Measurements from ENCODE around the gene PCCA. TPM values are rescaled to one million over a fixed set of nuclear protein-coding genes. Genes with fewer than 3 reads are reported as not detected.

PCCA gene
- total and polyA plus RNA-seq, 2 experiments from 2014 or later, result 41.9 to 46.6 TPM

DNA sequence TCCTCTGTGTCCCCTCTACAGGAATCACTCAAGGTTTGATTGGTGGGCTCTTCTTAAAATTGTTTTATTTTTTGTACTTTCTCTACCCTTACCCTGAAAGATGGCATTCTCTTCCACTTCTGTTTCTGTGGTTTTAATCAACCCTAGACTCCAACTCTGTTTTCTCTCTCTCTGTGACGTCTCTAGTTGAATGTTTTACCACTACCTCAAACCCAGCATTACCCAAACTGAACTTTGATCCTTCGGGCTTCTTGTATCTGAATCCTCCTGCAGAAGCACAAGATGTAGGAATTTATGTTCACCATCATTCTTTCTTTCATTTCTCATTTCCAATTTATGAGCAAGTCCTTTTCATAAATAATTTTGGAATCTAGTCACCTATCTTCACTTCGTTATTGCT is 39.9 kb downstream of the PCCA start:
- 0 out of 2 replicates have a peak, but pooled peaks cover 10% of the 10 kb centered on the region for H3K79me2 ChIP-seq (replicated peaks; ENCODE audit: insufficient read depth)
- TF ChIP-seq STAT1 (IDR thresholded peaks at IDR 0.05; ENCODE audit: unreplicated experiment), result no peak
- TF ChIP-seq EZH2phosphoT487 (IDR thresholded peaks at IDR 0.05; ENCODE audit: unreplicated experiment), result no peak
- no peak for TF ChIP-seq JUNB (IDR thresholded peaks at IDR 0.05; ENCODE audit: unreplicated experiment)
- TF ChIP-seq EZH2 (IDR thresholded peaks at IDR 0.05; ENCODE audit: low read depth, unreplicated experiment), result no peak
- TF ChIP-seq, protein P1, sequence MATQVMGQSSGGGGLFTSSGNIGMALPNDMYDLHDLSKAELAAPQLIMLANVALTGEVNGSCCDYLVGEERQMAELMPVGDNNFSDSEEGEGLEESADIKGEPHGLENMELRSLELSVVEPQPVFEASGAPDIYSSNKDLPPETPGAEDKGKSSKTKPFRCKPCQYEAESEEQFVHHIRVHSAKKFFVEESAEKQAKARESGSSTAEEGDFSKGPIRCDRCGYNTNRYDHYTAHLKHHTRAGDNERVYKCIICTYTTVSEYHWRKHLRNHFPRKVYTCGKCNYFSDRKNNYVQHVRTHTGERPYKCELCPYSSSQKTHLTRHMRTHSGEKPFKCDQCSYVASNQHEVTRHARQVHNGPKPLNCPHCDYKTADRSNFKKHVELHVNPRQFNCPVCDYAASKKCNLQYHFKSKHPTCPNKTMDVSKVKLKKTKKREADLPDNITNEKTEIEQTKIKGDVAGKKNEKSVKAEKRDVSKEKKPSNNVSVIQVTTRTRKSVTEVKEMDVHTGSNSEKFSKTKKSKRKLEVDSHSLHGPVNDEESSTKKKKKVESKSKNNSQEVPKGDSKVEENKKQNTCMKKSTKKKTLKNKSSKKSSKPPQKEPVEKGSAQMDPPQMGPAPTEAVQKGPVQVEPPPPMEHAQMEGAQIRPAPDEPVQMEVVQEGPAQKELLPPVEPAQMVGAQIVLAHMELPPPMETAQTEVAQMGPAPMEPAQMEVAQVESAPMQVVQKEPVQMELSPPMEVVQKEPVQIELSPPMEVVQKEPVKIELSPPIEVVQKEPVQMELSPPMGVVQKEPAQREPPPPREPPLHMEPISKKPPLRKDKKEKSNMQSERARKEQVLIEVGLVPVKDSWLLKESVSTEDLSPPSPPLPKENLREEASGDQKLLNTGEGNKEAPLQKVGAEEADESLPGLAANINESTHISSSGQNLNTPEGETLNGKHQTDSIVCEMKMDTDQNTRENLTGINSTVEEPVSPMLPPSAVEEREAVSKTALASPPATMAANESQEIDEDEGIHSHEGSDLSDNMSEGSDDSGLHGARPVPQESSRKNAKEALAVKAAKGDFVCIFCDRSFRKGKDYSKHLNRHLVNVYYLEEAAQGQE (IDR thresholded peaks at IDR 0.05; ENCODE audit: unreplicated experiment), result no peak
- TF ChIP-seq, protein P2, sequence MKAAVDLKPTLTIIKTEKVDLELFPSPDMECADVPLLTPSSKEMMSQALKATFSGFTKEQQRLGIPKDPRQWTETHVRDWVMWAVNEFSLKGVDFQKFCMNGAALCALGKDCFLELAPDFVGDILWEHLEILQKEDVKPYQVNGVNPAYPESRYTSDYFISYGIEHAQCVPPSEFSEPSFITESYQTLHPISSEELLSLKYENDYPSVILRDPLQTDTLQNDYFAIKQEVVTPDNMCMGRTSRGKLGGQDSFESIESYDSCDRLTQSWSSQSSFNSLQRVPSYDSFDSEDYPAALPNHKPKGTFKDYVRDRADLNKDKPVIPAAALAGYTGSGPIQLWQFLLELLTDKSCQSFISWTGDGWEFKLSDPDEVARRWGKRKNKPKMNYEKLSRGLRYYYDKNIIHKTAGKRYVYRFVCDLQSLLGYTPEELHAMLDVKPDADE (IDR thresholded peaks at IDR 0.05), result no peak
- TF ChIP-seq CREB1 (CRISPR knock-in tag; IDR thresholded peaks at IDR 0.05; ENCODE audit: low read depth), result no peak
- TF ChIP-seq, protein P3, sequence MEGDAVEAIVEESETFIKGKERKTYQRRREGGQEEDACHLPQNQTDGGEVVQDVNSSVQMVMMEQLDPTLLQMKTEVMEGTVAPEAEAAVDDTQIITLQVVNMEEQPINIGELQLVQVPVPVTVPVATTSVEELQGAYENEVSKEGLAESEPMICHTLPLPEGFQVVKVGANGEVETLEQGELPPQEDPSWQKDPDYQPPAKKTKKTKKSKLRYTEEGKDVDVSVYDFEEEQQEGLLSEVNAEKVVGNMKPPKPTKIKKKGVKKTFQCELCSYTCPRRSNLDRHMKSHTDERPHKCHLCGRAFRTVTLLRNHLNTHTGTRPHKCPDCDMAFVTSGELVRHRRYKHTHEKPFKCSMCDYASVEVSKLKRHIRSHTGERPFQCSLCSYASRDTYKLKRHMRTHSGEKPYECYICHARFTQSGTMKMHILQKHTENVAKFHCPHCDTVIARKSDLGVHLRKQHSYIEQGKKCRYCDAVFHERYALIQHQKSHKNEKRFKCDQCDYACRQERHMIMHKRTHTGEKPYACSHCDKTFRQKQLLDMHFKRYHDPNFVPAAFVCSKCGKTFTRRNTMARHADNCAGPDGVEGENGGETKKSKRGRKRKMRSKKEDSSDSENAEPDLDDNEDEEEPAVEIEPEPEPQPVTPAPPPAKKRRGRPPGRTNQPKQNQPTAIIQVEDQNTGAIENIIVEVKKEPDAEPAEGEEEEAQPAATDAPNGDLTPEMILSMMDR (conservative IDR thresholded peaks at IDR 0.05; ENCODE audit: low read depth in 2 of 2), result no peak
- TF ChIP-seq, protein P4, sequence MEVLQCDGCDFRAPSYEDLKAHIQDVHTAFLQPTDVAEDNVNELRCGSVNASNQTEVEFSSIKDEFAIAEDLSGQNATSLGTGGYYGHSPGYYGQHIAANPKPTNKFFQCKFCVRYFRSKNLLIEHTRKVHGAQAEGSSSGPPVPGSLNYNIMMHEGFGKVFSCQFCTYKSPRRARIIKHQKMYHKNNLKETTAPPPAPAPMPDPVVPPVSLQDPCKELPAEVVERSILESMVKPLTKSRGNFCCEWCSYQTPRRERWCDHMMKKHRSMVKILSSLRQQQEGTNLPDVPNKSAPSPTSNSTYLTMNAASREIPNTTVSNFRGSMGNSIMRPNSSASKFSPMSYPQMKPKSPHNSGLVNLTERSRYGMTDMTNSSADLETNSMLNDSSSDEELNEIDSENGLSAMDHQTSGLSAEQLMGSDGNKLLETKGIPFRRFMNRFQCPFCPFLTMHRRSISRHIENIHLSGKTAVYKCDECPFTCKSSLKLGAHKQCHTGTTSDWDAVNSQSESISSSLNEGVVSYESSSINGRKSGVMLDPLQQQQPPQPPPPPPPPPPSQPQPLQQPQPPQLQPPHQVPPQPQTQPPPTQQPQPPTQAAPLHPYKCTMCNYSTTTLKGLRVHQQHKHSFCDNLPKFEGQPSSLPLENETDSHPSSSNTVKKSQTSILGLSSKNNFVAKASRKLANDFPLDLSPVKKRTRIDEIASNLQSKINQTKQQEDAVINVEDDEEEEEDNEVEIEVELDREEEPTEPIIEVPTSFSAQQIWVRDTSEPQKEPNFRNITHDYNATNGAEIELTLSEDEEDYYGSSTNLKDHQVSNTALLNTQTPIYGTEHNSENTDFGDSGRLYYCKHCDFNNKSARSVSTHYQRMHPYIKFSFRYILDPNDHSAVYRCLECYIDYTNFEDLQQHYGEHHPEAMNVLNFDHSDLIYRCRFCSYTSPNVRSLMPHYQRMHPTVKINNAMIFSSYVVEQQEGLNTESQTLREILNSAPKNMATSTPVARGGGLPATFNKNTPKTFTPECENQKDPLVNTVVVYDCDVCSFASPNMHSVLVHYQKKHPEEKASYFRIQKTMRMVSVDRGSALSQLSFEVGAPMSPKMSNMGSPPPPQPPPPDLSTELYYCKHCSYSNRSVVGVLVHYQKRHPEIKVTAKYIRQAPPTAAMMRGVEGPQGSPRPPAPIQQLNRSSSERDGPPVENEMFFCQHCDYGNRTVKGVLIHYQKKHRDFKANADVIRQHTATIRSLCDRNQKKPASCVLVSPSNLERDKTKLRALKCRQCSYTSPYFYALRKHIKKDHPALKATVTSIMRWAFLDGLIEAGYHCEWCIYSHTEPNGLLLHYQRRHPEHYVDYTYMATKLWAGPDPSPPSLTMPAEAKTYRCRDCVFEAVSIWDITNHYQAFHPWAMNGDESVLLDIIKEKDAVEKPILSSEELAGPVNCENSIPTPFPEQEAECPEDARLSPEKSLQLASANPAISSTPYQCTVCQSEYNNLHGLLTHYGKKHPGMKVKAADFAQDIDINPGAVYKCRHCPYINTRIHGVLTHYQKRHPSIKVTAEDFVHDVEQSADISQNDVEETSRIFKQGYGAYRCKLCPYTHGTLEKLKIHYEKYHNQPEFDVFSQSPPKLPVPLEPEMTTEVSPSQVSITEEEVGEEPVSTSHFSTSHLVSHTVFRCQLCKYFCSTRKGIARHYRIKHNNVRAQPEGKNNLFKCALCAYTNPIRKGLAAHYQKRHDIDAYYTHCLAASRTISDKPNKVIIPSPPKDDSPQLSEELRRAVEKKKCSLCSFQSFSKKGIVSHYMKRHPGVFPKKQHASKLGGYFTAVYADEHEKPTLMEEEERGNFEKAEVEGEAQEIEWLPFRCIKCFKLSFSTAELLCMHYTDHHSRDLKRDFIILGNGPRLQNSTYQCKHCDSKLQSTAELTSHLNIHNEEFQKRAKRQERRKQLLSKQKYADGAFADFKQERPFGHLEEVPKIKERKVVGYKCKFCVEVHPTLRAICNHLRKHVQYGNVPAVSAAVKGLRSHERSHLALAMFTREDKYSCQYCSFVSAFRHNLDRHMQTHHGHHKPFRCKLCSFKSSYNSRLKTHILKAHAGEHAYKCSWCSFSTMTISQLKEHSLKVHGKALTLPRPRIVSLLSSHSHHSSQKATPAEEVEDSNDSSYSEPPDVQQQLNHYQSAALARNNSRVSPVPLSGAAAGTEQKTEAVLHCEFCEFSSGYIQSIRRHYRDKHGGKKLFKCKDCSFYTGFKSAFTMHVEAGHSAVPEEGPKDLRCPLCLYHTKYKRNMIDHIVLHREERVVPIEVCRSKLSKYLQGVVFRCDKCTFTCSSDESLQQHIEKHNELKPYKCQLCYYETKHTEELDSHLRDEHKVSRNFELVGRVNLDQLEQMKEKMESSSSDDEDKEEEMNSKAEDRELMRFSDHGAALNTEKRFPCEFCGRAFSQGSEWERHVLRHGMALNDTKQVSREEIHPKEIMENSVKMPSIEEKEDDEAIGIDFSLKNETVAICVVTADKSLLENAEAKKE (CRISPR knock-in tag; IDR thresholded peaks at IDR 0.05), result no peak
- no peak for TF ChIP-seq POLR2AphosphoS5 (IDR thresholded peaks at IDR 0.05; ENCODE audit: low read depth)
- no peak for TF ChIP-seq ZNF331 (CRISPR knock-in tag; IDR thresholded peaks at IDR 0.05; ENCODE audit: low read depth)
- TF ChIP-seq NANOG (IDR thresholded peaks at IDR 0.05; ENCODE audit: borderline replicate concordance), result no peak
- no peak for TF ChIP-seq ZNF114 (CRISPR knock-in tag; IDR thresholded peaks at IDR 0.05)
- 0 out of 2 replicates have a peak, but pooled peaks cover under 1% of the 10 kb centered on the region for H4K20me1 ChIP-seq (replicated peaks; ENCODE audit: insufficient read depth)
- H3K27ac Mint-ChIP-seq, result no peak overlapping the region
- no peaks in the 10 kb centered on the region for H3K27me3 Mint-ChIP-seq (ENCODE audit: insufficient read depth, low read depth, poor library complexity)
- no peaks in the 10 kb centered on the region for H3K36me3 ChIP-seq (ENCODE audit: insufficient read depth)
- H3K27me3 ChIP-seq (ENCODE audit: insufficient read depth), result no peaks in the 10 kb centered on the region
- no peak overlapping the region for H3K4me3 ChIP-seq
- peaks cover 33% of the 10 kb centered on the region for H3K4me1 ChIP-seq (ENCODE audit: insufficient read depth)
- peak overlapping the region; percentile 75 for H3K27ac ChIP-seq (ENCODE audit: low read depth)
- no peaks in the 10 kb centered on the region for H3K9me3 Mint-ChIP-seq
- no peak overlapping the region for H3K4me2 ChIP-seq
- no peak for DNase-seq (ENCODE audit: low spot score)
- H3K4me3 Mint-ChIP-seq, result no peak overlapping the region
- ATAC-seq, result no peak
- H3K9me2 ChIP-seq (ENCODE audit: insufficient read depth), result peaks cover 6% of the 10 kb centered on the region; the same call in 1 of the 2 replicates
- H3K36me3 Mint-ChIP-seq (ENCODE audit: low read depth), result no peaks in the 10 kb centered on the region
- H3K4me1 Mint-ChIP-seq, result peaks cover 51% of the 10 kb centered on the region
- no peak overlapping the region for H2AFZ ChIP-seq
- no peaks in the 10 kb centered on the region for H3F3A ChIP-seq (replicated peaks; ENCODE audit: low read depth)

Data from GM23338 (cell line).